HUES6 (cell line): ENCODE data around the gene PNPLA7.
A peak's percentile ranks its signal among the peaks of the same experiment; 100 is the strongest.
"Not testable (repeated sequence)": the region's sequence is repeated elsewhere in the genome, so short reads cannot be mapped to it uniquely, and the experiment has no call there.

ENCODE experiments used
- H3K27ac ChIP-seq: 2 replicates; pipeline ENCODE4 v1.7.0; 2013; ENCODE audit warnings: low read depth, mild to moderate bottlenecking, low read length, inconsistent platforms
- H3K27me3 ChIP-seq: 2 replicates; pipeline ENCODE4 v1.6.1; 2013; ENCODE audit warnings: low read length; ENCODE audit not compliant: control insufficient read depth, insufficient read depth
- H3K36me3 ChIP-seq: 2 replicates; pipeline ENCODE4 v1.6.1; 2013; ENCODE audit warnings: low read length; ENCODE audit not compliant: control insufficient read depth, insufficient read depth
- H3K4me1 ChIP-seq: 2 replicates; pipeline ENCODE4 v1.6.1; 2013; ENCODE audit warnings: low read length; ENCODE audit not compliant: control insufficient read depth, insufficient read depth
- H3K4me3 ChIP-seq: 2 replicates; pipeline ENCODE4 v1.5.1; 2013; ENCODE audit warnings: low read depth, low read length
- H3K9ac ChIP-seq: one replicate; pipeline ENCODE4 v1.6.1; 2013; ENCODE audit warnings: mild to moderate bottlenecking, low read length
- H3K9me3 ChIP-seq: 2 replicates; pipeline ENCODE4 v1.6.1; 2013; ENCODE audit warnings: low read depth, low read length; ENCODE audit not compliant: control insufficient read depth, insufficient read depth

Gene PNPLA7

GRCh38 chr9:137552022-137552768 is 2.0 kb upstream of the PNPLA7 start:
- peak overlapping the region; percentile 100 for H3K4me3 ChIP-seq

GRCh38 chr9:137551264-137552021 is 1.2 kb upstream of the PNPLA7 start, which contains the start of gene MRPL41:
MRPL41 (plus strand) TSS chr9:137551879; CDS start chr9:137552082, 203 bp downstream.
- Histone ChIP-seq H3K9me3 (peaks cover 5% of the 10 kb centered on the region; the same call in 1 of the 2 replicates), H3K9ac (peak within 1 kb of the TSS; percentile 92), H3K36me3 (peaks cover 24% of the 10 kb centered on the region), H3K27ac (peak within 1 kb of the TSS; percentile 72; the same call in 1 of the 2 replicates), H3K27me3 (no peaks in the 10 kb centered on the region), H3K4me3 (peak within 1 kb of the TSS; percentile 100), H3K4me1 (peaks cover 5% of the 10 kb centered on the region; the same call in 1 of the 2 replicates)

More at GRCh38 chr9:137552022-137552768, 2.0 kb upstream of the PNPLA7 start:
- peaks cover 5% of the 10 kb centered on the region; the same call in 1 of the 2 replicates for H3K4me1 ChIP-seq
- no peaks in the 10 kb centered on the region for H3K27me3 ChIP-seq
- no peaks in the 10 kb centered on the region for H3K9me3 ChIP-seq
- peak overlapping the region; percentile 92 for H3K9ac ChIP-seq
- peaks cover 29% of the 10 kb centered on the region for H3K36me3 ChIP-seq
- peak overlapping the region; percentile 72; the same call in 1 of the 2 replicates for H3K27ac ChIP-seq

DNA sequence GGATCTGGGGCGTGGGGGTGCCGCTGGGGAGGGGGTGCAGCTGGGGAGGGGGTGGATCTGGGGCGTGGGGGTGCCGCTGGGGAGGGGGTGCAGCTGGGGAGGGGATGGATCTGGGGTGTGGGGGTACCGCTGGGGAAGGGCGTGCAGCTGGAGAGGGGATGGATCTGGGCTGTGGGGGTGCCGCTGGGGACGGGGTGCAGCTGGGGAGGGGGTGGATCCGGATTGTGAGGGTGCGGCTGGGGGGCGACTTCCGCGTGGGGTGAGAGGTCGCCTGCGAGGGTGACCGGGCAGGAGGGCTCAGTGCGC is 709 bp upstream of the PNPLA7 start:
- not testable (repeated sequence) for H3K9ac ChIP-seq, H3K9me3 ChIP-seq, H3K4me1 ChIP-seq, H3K27me3 ChIP-seq
- Histone ChIP-seq H3K36me3 (peaks cover 19% of the 10 kb centered on the region), H3K4me3 (peak overlapping the region; percentile 64), H3K27ac (peak overlapping the region; percentile 50; the same call in 1 of the 2 replicates)

- H3K9me3 ChIP-seq, result peaks cover 10% of the 10 kb centered on the region
- peaks cover 5% of the 10 kb centered on the region; the same call in 1 of the 2 replicates for H3K4me1 ChIP-seq
Measured at GRCh38 chr9:137547687-137548543, 2.3 kb downstream of the PNPLA7 start.

GRCh38 chr9:137545123-137545522 is 5.1 kb downstream of the PNPLA7 start:
- H3K9ac ChIP-seq, result no peak overlapping the region
- H3K9me3 ChIP-seq, result peaks cover 10% of the 10 kb centered on the region
- H3K36me3 ChIP-seq, result no peaks in the 10 kb centered on the region
- H3K4me1 ChIP-seq, result peaks cover 3% of the 10 kb centered on the region; the same call in 1 of the 2 replicates
- no peak overlapping the region for H3K27ac ChIP-seq
- H3K27me3 ChIP-seq, result no peaks in the 10 kb centered on the region
- no peak overlapping the region for H3K4me3 ChIP-seq

More at GRCh38 chr9:137547687-137548543, 2.3 kb downstream of the PNPLA7 start:
- Histone ChIP-seq H3K36me3 (no peaks in the 10 kb centered on the region), H3K27ac (no peak overlapping the region), H3K27me3 (no peaks in the 10 kb centered on the region), H3K9ac (no peak overlapping the region), H3K4me3 (no peak overlapping the region)

- Histone ChIP-seq H3K36me3 (no peaks in the 10 kb centered on the region), H3K9me3 (peaks cover 10% of the 10 kb centered on the region), H3K27ac (no peak overlapping the region), H3K9ac (no peak overlapping the region), H3K27me3 (no peaks in the 10 kb centered on the region), H3K4me3 (no peak overlapping the region), H3K4me1 (no peaks in the 10 kb centered on the region)
Measured at GRCh38 chr9:137544176-137544760, 5.9 kb downstream of the PNPLA7 start.

DNA sequence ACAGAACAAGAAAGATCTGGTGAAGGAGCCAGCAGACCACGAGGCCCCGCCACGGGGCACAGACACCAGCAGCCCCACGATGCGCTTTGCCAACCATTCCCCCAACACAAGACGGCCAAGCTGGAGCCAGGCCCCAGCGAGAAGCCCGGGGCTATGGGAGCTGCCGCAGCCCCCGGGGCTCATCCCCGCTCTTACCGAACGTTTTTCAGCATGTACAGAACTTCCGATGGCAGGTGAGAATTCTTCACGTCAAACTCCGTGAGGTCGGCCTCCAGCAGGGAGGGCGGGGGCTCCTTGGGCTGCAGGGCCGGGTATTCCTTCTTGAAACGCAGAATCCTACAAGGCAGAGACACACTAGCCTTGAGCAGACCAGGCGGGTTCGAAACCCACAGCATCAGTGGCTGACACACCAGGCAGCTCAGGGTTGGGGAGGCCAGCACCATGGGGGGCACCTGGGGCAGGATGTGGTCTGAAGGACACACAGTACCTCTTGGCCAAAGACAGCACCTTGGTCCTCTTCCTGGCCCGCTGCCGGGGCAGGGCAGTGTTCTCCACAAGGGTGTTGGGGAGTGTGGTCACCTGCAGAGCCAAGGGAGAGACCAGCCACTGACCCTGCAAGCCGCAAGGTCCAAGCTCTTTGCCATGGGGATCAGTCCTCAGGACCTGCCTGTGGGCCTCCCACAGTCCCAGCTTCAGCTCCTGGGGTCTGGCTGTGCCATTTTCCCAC is 6.8 kb downstream of the PNPLA7 start:
- H3K27me3 ChIP-seq, result no peaks in the 10 kb centered on the region
- no peaks in the 10 kb centered on the region for H3K4me1 ChIP-seq
- no peaks in the 10 kb centered on the region for H3K36me3 ChIP-seq
- H3K9ac ChIP-seq, result no peak overlapping the region
- H3K27ac ChIP-seq, result no peak overlapping the region
- peaks cover 10% of the 10 kb centered on the region for H3K9me3 ChIP-seq
- H3K4me3 ChIP-seq, result no peak overlapping the region

- Histone ChIP-seq H3K9me3 (peaks cover 10% of the 10 kb centered on the region), H3K36me3 (no peaks in the 10 kb centered on the region), H3K4me1 (no peaks in the 10 kb centered on the region), H3K27ac (no peak overlapping the region), H3K9ac (no peak overlapping the region), H3K4me3 (no peak overlapping the region), H3K27me3 (no peaks in the 10 kb centered on the region)
Measured at GRCh38 chr9:137542486-137542885, 7.7 kb downstream of the PNPLA7 start.

DNA sequence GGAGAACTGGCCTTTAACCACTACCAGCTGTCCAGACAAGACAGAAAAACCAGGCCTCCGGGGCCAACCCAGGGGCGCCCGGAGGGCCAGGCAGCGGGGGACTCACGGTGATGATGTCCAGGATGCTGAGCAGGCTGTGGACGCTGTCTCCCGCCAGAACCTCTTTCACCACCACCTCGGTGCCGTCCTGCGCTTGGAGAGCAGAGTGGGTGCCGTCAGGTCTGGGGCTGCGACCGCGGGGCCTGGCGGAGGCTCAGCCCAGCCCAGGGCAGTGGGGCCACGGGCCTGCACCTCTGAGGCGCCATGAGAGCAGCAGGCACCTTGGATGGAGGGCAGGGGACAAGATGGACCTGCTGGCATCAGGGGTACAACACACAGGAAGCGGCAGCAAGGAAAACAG is 9.7 kb downstream of the PNPLA7 start:
- Histone ChIP-seq H3K27me3 (no peaks in the 10 kb centered on the region), H3K4me1 (no peaks in the 10 kb centered on the region), H3K27ac (no peak overlapping the region), H3K4me3 (no peak overlapping the region), H3K36me3 (no peaks in the 10 kb centered on the region), H3K9me3 (no peaks in the 10 kb centered on the region), H3K9ac (no peak overlapping the region)

- H3K4me1 ChIP-seq, result peaks cover 2% of the 10 kb centered on the region; the same call in 1 of the 2 replicates
- no peak overlapping the region for H3K4me3 ChIP-seq
- H3K9me3 ChIP-seq, result no peaks in the 10 kb centered on the region
- H3K27ac ChIP-seq, result no peak overlapping the region
- no peaks in the 10 kb centered on the region for H3K36me3 ChIP-seq
- no peak overlapping the region for H3K9ac ChIP-seq
- no peaks in the 10 kb centered on the region for H3K27me3 ChIP-seq
Measured at GRCh38 chr9:137538058-137538457, 12.1 kb downstream of the PNPLA7 start.
